Measurements from ENCODE around the gene CEACAM4.

GRCh38 chr19:41595890-41596280 is 31.0 kb downstream of the CEACAM4 start:
- TF ChIP-seq CTCF (conservative IDR thresholded peaks at IDR 0.05; ENCODE audit: low read depth, low read length) (no peak), EZH2 (IDR thresholded peaks at IDR 0.05; ENCODE audit: borderline replicate concordance, low read depth, low read length, poor library complexity, severe bottlenecking) (no peak)
